DMS 273 treated with DMSO at 0.1 percent for 48 hours (cell line): ENCODE measurements around the gene UXS1.

Experiments
- DNase-seq: peaks from one replicate; lab custom pipeline; 2025; lab: John Stamatoyannopoulos, UW

Gene UXS1

GRCh38 chr2:106080959-106081358, 113.1 kb downstream of the UXS1 start:
- no peak for DNase-seq

DNA sequence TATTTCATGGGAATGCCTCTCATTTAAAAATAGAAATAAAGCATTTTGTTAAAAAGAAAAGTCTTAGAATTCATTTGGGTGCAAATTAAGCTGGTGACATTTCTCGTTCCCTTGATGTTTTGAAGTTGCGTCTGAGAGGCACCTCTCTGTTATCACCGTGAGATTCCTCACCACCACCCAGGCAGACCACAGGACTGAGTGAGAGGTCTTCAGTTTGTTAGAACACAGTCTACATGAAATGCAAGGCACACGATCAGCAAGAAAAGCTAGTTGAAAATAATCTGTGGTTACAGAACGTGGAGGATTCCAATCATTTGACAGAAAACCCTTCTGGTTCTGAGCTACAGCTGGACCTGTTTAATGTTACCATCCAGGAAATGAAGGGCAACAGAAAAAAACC, 116.0 kb downstream of the UXS1 start:
- no peak for DNase-seq

DNA sequence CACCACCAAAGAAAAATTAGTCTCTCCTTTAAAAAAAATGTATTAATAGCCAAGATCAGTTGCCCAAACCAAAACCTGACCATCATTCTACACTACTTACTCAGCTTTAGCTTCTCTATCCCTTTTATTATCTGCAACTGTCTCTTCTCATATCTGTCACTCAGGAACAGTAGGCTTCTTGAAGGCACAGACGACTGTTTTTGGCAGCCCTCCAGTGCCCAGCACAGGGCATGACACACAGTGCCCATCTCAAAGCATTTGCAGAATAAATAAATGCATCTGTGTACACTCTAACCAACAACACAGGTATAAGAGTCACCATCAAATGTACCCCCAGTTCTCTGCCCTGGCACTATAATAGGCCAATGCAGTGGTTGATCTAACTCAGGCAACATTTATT, 117.2 kb downstream of the UXS1 start:
- DNase-seq, result no peak

GRCh38 chr2:106075048-106075447, 119.1 kb downstream of the UXS1 start:
- no peak for DNase-seq

GRCh38 chr2:106073678-106074406, 120.3 kb downstream of the UXS1 start:
- DNase-seq, result no peak

- DNase-seq, result no peak
These were observed 123.9 kb downstream of the UXS1 start for GRCh38 chr2:106070181-106070580.

GRCh38 chr2:106068451-106068850, 125.7 kb downstream of the UXS1 start:
- peak; percentile 97 for DNase-seq

DNA sequence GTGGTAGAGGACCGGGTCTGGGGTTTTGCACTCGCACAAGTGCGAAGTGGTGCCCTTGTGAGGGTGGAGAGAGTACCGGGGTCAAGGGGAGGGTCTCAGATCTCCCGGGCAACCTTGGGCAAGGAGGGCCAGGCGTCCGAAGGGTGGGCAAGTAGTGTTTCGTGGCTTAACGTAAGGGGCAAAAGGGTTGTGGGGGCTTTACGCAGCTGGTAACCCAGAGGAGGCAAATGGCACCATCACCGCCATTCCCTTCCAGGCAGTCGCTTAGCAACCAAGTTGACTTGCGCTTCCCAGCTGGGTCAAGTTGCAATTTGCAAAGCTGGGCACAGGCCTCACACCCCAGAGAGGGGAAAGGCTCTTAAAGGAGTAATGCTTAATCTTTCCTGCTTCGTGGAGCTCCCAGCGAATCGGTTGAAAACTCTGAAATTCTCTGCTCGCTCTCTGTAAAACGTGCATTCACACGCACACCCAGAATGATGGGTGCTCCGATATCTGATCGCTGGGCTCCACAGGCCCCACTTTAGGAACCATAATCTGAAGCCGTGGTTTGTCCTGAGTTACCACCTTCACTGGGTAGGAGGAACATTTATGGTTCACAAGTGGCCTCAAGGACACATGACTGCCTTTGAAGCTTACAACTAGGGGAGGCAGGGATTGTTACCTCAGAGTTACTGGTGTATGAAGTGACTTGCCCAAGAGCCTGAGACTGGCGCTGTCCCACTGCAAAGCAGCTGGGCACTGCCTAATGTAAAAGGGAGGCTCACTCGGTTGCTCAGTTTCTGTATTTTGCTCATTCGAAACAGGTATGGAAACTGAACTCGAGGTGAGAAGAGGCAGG, 127.9 kb downstream of the UXS1 start:
- peak; percentile 8 for DNase-seq

DNA sequence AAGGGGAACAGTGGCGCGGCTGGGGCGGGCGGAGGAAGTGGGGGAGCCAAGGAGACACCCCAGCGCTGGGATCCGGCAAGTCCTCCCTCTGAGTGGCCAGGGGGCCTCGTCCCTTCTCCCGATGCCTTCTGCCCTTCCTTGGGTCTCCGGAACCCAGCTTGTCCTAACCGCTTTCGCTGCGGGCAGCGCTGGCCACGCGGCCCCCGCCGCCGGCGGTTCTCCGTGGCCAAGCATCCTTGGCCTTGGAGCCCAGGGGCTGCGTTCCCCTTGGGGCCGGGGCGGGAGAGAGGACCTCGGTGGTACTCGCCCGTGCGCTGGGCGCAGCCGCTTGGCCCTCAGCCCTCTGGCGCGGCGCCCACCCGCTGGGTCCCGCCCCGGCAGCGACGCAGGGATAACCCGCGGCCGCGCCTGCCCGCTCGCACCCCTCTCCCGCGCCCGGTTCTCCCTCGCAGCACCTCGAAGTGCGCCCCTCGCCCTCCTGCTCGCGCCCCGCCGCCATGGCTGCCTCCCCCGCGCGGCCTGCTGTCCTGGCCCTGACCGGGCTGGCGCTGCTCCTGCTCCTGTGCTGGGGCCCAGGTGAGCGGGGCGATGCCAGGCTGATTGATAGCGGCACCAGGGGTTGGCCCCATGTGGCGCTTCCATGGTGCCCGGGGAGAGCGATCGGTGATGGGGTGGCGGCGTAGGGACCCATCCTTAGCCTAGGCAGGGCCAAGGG, 128.7 kb downstream of the UXS1 start:
- no peak for DNase-seq

DNA sequence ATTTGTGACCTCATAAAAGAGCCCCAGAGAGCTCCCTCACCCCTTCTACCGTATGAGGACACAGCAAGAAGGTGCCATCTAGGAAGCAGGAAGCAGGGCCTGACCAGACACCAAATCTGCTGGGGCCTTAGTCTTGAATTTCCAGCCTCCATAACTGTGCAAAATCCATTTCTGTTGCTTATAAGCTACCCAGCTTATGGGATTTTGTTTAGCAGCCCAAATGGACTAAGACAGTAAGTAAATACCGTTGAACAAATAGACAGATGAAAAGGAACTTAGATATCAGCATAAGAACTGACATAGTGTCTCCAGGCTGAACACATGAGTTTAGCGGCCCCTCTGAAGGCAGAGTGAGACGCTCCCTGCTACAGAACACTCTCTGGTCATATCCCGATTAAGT, 130.9 kb downstream of the UXS1 start:
- DNase-seq, result no peak

- DNase-seq, result no peak
These were observed 131.5 kb downstream of the UXS1 start for GRCh38 chr2:106062627-106063026.

DNA sequence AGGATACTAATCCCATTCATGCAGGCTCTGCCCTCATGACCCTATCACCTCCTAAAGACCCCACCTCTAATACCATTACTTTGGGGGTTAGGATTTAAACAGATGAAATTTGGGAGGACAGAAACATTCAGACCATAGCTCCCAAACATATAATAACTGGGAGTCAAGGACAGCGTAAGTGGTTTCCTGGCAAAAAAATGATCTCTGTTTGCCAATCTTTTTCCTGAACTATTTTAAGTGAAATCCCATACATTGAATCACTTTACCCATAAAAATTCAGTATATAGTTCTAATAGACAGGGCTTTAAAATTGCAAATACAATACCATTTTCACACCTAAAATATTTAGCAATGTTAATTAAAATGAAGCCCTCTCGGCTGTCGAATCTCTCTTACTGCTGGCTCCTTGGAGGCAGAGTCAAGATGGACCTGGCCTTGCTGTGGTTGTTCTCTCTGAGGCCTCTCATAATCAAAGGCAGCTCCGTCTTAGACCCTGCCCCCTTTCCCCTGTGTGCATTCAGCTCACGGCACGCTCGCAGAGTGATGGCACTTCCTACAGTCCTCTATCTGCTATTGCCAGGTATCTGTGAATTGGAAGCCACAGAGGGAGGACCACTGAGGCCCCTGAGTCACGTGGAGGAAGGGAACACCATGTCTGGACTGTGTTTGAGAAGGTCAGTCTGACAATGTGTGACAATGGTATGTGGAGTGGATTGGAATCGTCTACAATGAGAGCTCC, 132.3 kb downstream of the UXS1 start:
- DNase-seq, result no peak

DNA sequence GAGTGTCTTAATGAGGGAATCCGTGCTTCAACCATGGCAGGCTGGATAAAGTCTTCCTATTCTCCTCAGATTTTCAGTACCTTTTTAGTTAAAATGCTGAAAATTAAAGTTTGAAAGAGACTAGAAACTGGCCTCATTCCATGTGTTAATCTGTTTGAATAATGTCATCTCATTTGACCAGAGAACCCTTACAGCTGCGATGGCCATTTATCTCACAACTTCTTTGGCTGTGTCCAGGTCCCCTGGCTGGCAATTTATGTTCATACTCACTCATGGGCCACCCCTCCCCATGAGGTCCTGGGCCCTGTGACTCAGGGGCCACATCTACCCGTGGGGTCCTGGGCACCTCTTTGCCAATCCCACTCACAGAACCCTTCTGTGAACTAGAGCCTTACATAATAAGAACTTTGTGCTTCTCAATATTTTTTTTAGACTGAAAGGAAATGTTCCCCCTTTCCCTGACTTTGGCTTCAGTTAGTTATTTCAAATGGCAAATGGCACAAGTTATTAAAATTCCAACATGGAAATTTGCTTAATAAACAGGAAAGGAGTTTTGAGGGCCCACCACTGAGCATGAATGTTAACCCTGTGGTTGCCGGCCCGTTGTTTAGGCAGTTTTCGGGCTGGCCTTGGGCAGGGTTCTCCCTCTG, 134.6 kb downstream of the UXS1 start:
- DNase-seq, result no peak

GRCh38 chr2:106058469-106059137, 135.5 kb downstream of the UXS1 start:
- no peak for DNase-seq

DNA sequence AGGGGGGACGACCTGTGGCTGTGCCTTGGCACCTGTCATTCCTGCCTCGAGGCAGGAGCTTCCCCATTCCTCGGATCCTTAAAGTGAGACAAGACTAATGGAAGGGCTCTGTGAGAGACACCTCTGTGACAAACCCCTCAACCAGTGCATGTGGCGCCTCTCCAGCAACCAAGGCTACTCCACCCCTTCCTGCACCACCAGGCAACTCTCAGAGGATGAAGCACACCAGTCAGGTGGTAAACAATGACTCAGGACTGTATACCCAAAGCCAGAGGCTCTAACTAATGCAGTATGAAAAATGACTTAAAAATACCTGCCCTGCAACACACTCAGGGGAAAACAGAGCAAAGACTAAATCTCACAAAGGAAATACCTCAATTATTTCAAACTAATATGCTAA, 136.9 kb downstream of the UXS1 start:
- no peak for DNase-seq

DNA sequence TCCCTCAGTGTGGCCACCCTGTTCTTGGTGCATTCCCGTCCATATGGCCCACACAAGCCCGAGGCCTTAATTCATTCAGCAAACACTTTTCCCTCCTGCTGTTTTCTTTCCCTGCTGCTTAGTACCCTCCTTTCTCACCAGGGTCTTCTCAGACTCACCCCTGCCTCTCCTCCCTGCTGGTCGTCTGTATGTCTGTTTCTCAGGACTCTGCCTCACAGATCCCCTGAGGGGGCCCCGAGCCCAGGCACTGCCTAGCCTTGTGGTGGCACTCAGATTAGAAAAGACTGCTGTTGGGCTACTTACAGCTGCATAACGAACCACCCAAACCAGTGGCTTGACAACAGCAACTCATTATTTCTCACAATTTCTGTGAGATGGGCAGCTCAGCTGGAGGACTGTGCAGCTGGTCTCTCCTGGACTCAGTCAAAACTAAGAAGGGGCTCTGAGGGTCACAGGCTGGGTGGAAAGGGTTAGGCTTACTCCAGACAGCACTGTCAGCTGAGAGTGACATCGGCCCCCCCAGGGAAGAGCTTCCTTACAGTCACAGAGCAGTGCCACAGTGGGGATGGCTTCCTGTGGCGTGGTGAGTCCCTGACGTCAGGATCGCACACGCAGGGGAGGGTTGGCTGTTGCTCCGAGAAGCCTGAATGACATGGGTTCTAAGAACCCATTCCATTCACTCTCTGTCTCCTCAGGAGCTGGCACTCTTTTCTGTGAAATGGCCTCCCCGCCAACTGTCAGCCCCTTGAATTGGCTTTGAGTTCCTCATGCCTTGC, 139.0 kb downstream of the UXS1 start:
- DNase-seq, result no peak

GRCh38 chr2:106054321-106054720, 139.8 kb downstream of the UXS1 start:
- DNase-seq, result no peak

- DNase-seq, result no peak
These were observed 140.5 kb downstream of the UXS1 start for GRCh38 chr2:106053581-106053980.

DNA sequence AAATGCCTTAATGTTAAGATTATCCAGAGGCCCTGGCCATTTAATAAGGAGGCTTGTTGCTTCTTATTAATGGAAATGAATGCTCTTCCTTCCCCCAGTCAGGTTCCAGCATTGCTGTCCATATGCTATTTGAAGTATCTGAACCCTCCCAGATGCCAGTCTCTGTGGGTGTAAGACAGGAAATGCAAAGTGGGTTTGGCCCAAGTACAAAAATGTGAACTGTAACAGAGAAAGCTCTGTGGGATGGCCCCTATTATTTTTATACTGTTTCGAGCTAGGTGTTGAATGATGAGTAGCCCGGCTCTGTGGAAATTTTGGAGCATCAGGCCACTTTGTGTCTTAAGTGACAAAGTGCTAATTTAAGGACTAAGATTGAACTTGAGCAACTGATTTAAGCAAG, 141.0 kb downstream of the UXS1 start:
- DNase-seq, result peak; percentile 21

- DNase-seq, result no peak
These were observed 149.2 kb downstream of the UXS1 start for GRCh38 chr2:106044859-106045258.
